Stimulated activated naive CD4-positive, alpha-beta T cell (primary cell): ENCODE results near the gene SF1.

Experiments used
- DNase-seq, 6 experiments: peaks; one replicate each; lab custom pipeline; 2025; lab: John Stamatoyannopoulos, UW

Gene SF1

GRCh38 chr11:64777449-64778222 lies 706 bp downstream of the SF1 start:
- peak; percentile 62 to 87 (median 78) for DNase-seq

GRCh38 chr11:64776875-64777274 lies 1.5 kb downstream of the SF1 start:
- DNase-seq: peak in 1 of 6 experiments; percentile 36

GRCh38 chr11:64776425-64776824 lies 1.9 kb downstream of the SF1 start:
- DNase-seq: peak in 1 of 6 experiments; percentile 30

GRCh38 chr11:64774144-64774543 lies 4.2 kb downstream of the SF1 start:
- DNase-seq: peak in 1 of 6 experiments; percentile 23

GRCh38 chr11:64772303-64773018 lies 5.9 kb downstream of the SF1 start:
- DNase-seq: peak in 2 of 6 experiments; percentile 10 to 13

GRCh38 chr11:64771861-64772260 lies 6.5 kb downstream of the SF1 start:
- no peak for DNase-seq

GRCh38 chr11:64770120-64770519 lies 8.2 kb downstream of the SF1 start:
- peak in 1 of 6 experiments; percentile 9 for DNase-seq

- DNase-seq: no peak
These were observed 9.1 kb downstream of the SF1 start for GRCh38 chr11:64769283-64769682.

- DNase-seq: no peak
These were observed 10.0 kb downstream of the SF1 start for GRCh38 chr11:64768300-64768694.

- DNase-seq: peak; percentile 57 to 87 (median 79)
These were observed 10.7 kb downstream of the SF1 start for GRCh38 chr11:64767344-64768299.

- DNase-seq: no peak
These were observed 11.5 kb downstream of the SF1 start for GRCh38 chr11:64766881-64767280.

GRCh38 chr11:64765851-64766665 lies 12.3 kb downstream of the SF1 start:
- DNase-seq: peak in 1 of 6 experiments; percentile 36

- DNase-seq: peak in 2 of 6 experiments; percentile 27 to 34
These were observed 13.0 kb downstream of the SF1 start for GRCh38 chr11:64765291-64765850.

GRCh38 chr11:64764753-64765152 lies 13.6 kb downstream of the SF1 start:
- DNase-seq: peak in 2 of 6 experiments; percentile 29 to 43

- DNase-seq: peak; percentile 51 to 84 (median 70)
These were observed 14.2 kb downstream of the SF1 start for GRCh38 chr11:64764040-64764611.

GRCh38 chr11:64763526-64764039 lies 14.8 kb downstream of the SF1 start:
- peak in 2 of 6 experiments; percentile 51 to 62 for DNase-seq

- peak in 4 of 6 experiments; percentile 31 to 63 (median 42) for DNase-seq
These were observed 15.4 kb downstream of the SF1 start for GRCh38 chr11:64762674-64763525.

GRCh38 chr11:64762277-64762673 lies 16.1 kb downstream of the SF1 start:
- DNase-seq: peak in 3 of 6 experiments; percentile 27 to 42 (median 27)
